Measurements from ENCODE around the gene EIF2D. TPM values are rescaled to one million over a fixed set of nuclear protein-coding genes. Genes with fewer than 3 reads are reported as not detected.
A peak's percentile ranks its signal among the peaks of the same experiment; 100 is the strongest.

Gene EIF2D
- polyA plus RNA-seq, 4 donors, result 77.0 to 85.6 (median 82.7) TPM

DNA sequence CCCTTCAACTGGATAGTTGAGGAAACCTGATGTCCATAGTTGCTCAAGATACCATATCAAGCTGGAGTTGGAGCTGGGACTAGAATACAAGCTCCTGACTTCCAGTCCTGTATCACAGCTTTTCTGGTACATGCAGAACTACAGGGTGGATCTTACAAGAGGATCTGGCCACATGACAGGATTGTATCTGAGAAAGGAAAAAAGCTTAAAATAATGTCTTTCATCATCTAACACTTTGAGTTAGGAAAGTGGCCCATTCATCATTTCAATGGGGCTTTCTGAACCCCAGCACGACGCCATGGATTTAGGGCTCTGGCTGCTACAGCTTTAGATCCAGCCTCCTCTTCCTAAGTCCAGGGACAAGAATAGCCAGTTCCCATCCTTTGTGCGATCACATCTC, 58.1 kb downstream of the EIF2D start:
- no peak for DNase-seq (ENCODE audit: low read depth in 4 of 4, low spot score in 3 of 4)

DNA sequence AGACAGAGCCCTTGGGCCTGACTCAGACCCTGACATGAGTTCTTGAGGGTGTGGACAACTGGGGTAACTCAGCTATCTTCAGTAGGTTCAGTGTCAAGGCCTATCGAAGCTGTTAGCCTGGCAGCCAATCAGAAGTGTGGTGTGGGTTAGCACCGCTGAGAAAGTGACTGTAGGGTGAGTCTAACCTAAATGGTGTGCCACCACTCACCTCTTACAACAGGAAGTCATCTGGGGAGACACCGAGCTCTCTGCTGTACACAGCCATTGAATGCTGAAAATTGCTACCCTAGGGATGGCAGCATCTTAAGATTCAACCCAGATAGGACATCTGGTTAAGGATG, 60.3 kb downstream of the EIF2D start:
- no peak for DNase-seq (ENCODE audit: low read depth in 4 of 4, low spot score in 3 of 4)

DNA sequence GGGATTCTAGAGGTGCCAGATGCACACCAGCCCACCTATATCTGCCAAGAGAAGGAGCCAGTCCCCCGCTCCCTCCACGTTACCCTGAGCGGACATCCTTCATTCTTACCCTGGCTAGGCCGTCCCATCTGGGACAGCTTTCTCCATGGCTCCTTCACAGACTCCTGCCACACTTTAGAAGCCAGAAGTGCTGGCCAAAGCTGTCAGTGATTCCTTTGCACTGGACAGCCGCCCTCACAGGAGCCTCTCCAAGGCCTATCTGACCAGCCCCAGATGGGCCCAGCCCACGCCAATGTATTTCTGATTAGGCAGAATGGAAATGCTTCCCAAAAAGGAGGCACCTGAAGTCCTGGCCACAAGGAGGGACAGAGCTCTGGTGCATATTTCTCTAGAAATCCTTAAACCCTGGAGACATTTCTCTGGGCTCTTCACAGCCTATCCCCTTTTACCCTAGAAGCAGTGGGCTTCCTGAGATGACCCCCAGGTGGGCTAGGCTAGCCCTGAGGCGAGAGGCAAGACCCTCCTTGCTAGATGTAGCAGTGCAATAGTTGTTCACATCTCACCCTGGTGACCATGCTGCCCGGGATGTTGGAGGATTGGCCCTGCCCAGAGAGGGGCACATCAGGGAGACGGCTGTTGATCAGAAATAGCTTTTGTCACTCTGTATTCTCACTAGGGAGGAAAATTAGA, 60.8 kb downstream of the EIF2D start:
- no peak for DNase-seq (ENCODE audit: low read depth in 4 of 4, low spot score in 3 of 4)

DNA sequence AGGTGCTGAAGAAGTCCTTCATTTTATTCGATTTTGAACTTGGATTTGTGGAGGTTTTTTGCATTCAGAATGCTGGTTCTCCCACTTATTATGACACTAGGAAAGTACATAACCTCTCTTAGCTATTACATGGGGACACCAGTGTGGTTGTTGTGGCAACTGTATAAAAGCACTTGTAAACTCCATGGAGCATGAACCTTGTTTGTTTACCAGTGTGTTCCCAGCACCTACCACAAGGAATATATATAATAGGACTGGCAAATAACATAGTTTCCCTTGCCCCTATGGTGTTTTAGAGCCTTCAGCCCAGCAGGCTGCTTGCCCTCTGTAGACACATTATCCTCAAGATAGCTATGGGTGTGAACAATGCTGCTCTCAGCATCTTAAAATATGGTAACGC, 61.8 kb downstream of the EIF2D start:
- no peak for DNase-seq (ENCODE audit: low read depth in 4 of 4, low spot score in 3 of 4)

DNA sequence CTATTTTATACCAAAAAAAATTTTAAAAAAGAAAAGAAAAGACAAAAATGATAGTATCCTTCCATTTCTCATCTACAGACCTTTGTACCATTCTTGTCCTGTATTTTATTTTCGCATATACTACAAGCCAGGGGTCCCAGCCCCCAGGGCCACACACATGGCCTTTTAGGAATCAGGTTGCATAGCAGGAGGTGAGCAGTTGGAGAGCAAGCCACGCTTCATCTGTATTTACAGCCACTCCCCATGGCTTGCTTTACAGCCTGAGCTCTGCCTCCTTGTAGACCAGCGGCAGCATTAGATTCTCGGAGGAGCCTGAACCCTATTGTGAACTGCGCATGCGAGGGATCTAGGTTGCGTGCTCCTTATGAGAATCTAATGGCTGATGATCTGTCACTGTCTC, 65.2 kb downstream of the EIF2D start:
- no peak for DNase-seq (ENCODE audit: low read depth in 4 of 4, low spot score in 3 of 4)

DNA sequence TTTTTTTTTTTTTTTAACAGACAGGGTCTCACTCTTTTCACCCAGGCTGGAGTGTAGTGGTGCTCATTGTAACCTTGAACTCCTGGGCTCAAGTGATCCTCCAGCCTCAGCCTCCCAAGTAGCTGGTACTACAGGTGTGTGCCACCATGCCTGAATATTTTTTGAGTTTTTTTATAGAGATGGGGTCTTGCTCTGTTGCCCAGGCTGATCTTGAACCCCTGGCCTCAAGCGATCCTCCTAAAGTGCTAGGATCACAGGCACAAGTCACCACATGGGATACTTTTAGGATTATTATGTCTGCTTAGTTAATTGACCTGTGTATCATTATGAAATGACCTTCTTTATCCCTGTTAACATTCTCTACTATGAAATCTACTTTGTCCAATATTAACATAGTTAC, 66.9 kb downstream of the EIF2D start:
- no peak for DNase-seq (ENCODE audit: low read depth in 4 of 4, low spot score in 3 of 4)

DNA sequence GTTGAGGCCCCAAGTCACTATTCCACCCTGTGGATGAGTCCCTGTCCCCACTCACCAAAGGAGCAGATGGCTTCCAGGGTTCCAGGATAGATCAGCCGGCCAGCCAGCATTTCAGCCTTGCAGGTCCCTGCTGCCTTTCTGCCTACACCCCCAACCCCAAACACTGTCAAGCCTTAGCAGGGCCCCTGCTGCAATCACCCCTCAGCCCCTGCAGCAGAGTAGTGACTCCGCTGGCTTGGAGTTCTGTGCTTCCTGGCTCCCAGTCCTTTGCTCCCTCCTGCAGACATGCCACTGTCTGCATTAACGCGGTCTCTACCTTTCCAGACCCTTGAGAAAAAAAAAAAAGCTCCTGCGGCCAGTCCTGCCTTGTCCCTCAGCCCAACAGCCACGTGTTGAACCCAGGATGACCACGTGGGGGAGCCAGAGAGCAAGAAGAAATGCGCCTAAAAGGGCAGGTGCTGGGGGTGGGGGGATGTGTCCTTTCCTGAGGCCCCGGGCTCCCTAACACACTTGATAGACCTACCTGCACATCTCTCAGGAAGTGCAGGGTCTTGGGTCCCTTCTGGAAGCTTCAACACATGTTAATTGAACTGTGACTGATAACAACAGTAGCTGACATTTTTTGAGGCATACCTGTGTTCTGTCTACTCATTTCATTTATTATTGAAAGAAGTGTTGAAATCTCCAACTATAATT, 67.6 kb downstream of the EIF2D start:
- peak in 3 of 4 donors; percentile 53 to 57 (median 56) for DNase-seq (ENCODE audit: low read depth in 4 of 4, low spot score in 3 of 4)

Other genes with a start within 250 kb of the EIF2D start
- gene IKBKE, start 142.0 kb downstream of the EIF2D start, polyA plus RNA-seq (ENCODE audit: insufficient read length in 4 of 4), result 1 to 10 TPM; 4.3 to 4.9 (median 4.6) TPM
- gene RASSF5, start 104.9 kb downstream of the EIF2D start, polyA plus RNA-seq (ENCODE audit: insufficient read length in 4 of 4), result 1 to 10 TPM; 5.0 to 7.0 (median 5.3) TPM
- 1 to 10 TPM; 8.0 to 9.7 (median 8.8) TPM for gene DYRK3, start 23.1 kb upstream of the EIF2D start, polyA plus RNA-seq (ENCODE audit: insufficient read length in 4 of 4)
- gene MAPKAPK2, start 72.4 kb upstream of the EIF2D start, polyA plus RNA-seq (ENCODE audit: insufficient read length in 4 of 4), result 10 to 100 TPM; 74.9 to 79.8 (median 76.6) TPM
- gene IL19, start 158.3 kb upstream of the EIF2D start, polyA plus RNA-seq (ENCODE audit: insufficient read length in 4 of 4), result under 1 TPM; 0.39 to 0.82 (median 0.60) TPM
- gene IL10, start 160.0 kb upstream of the EIF2D start, polyA plus RNA-seq (ENCODE audit: insufficient read length in 4 of 4), result under 1 TPM; 0.21 to 0.74 (median 0.58) TPM